Urinary bladder (tissue), 4 donors: ENCODE results near the gene SSBP1. TPM values are rescaled to one million over a fixed set of nuclear protein-coding genes. Genes with fewer than 3 reads are reported as not detected.

Source experiments
- DNase-seq: peaks from one replicate; pipeline ENCODE4 v3.0.0-alpha.2; 2015; ENCODE audit errors: extremely low spot score
- H3K27ac ChIP-seq: one replicate; pipeline ENCODE4 v1.5.1; 2013; ENCODE audit warnings: low read depth, mild to moderate bottlenecking, moderate library complexity
- H3K36me3 ChIP-seq: one replicate; pipeline ENCODE4 v1.6.1; 2013; ENCODE audit warnings: mild to moderate bottlenecking, moderate library complexity; ENCODE audit not compliant: insufficient read depth
- H3K4me1 ChIP-seq: one replicate; pipeline ENCODE4 v1.6.1; 2013; ENCODE audit warnings: mild to moderate bottlenecking, moderate library complexity; ENCODE audit not compliant: insufficient read depth
- H3K4me3 ChIP-seq: one replicate; pipeline ENCODE4 v1.5.1; 2013; ENCODE audit warnings: low read depth, low read length
- WGBS: extraction: QIAGEN DNeasy Blood & Tissue Kit; methylation state at CpG from one replicate; pipeline ENCODE4 v1.1.7; 2013; 5-methylcytosine and 5-hydroxymethylcytosine counted together
- polyA plus RNA-seq: library from polyadenylated mRNA; stranded (reverse); fragments of 200-250 nt; gene quantifications from one replicate; pipeline ENCODE4 v1.2.3, GENCODE V29; 2013
- total RNA-seq: library from RNA; depleted of rRNA; stranded (reverse); fragments of >200 nt; gene quantifications from one replicate; pipeline ENCODE4 v1.2.3, GENCODE V29; 2014
- donor health status: healthy with polysubstance abuse.
- donor health status: healthy.

SSBP1 gene
- total and polyA plus RNA-seq, 2 donors: 124 to 137 TPM

- H3K36me3 ChIP-seq: no peaks in the 10 kb centered on the region
- 1% methylated on average over 58 of the region's 59 CpGs for WGBS
- H3K4me3 ChIP-seq: peak overlapping the region; percentile 97
- DNase-seq: no peak
- no peaks in the 10 kb centered on the region for H3K4me1 ChIP-seq
- H3K27ac ChIP-seq: peak overlapping the region; percentile 72
Observed at GRCh38 chr7:141701489-141702046, 36.6 kb upstream of the SSBP1 start.

GRCh38 chr7:141702047-141702567 is 36.1 kb upstream of the SSBP1 start, which contains the start of gene DENND11:
TSS of gene DENND11 (minus strand) at chr7:141702166. CDS start at chr7:141702153, 13 bp downstream.
- Histone ChIP-seq H3K4me3 (peak within 1 kb of the TSS; percentile 97), H3K4me1 (no peaks in the 10 kb centered on the region), H3K36me3 (no peaks in the 10 kb centered on the region), H3K27ac (peak within 1 kb of the TSS; percentile 72)
- no peak for DNase-seq
- under 1% methylated on average over 62 of the region's 62 CpGs for WGBS

- DNase-seq: no peak
- 35% methylated on average over 4 of the region's 4 CpGs for WGBS
- H3K4me3 ChIP-seq: no peak overlapping the region
- no peaks in the 10 kb centered on the region for H3K4me1 ChIP-seq
- H3K27ac ChIP-seq: no peak overlapping the region
- H3K36me3 ChIP-seq: no peaks in the 10 kb centered on the region
Observed at GRCh38 chr7:141702892-141703291, 35.3 kb upstream of the SSBP1 start.

- no peak for DNase-seq
- no peak overlapping the region for H3K27ac ChIP-seq
- H3K4me1 ChIP-seq: no peaks in the 10 kb centered on the region
- WGBS: 45% methylated on average over 3 of the region's 3 CpGs
- H3K36me3 ChIP-seq: no peaks in the 10 kb centered on the region
- no peak overlapping the region for H3K4me3 ChIP-seq
Observed at GRCh38 chr7:141704112-141704511, 34.0 kb upstream of the SSBP1 start.

GRCh38 chr7:141704741-141705140 is 33.4 kb upstream of the SSBP1 start:
- no peak for DNase-seq
- H3K4me1 ChIP-seq: no peaks in the 10 kb centered on the region
- 66% methylated on average over 5 of the region's 5 CpGs for WGBS
- H3K4me3 ChIP-seq: no peak overlapping the region
- no peaks in the 10 kb centered on the region for H3K36me3 ChIP-seq
- H3K27ac ChIP-seq: no peak overlapping the region

- no peak for DNase-seq
- 86% methylated on average over 1 of the region's 1 CpG for WGBS
- Histone ChIP-seq H3K4me3 (no peak overlapping the region), H3K4me1 (no peaks in the 10 kb centered on the region), H3K36me3 (no peaks in the 10 kb centered on the region), H3K27ac (no peak overlapping the region)
Observed at GRCh38 chr7:141706239-141707064, 31.7 kb upstream of the SSBP1 start.

- Histone ChIP-seq H3K27ac (no peak within 1 kb of the TSS), H3K36me3 (no peaks in the 10 kb centered on the region), H3K4me1 (no peaks in the 10 kb centered on the region), H3K4me3 (no peak within 1 kb of the TSS)
- WGBS: 86% methylated on average over 6 of the region's 6 CpGs
- DNase-seq: no peak
Observed at GRCh38 chr7:141708351-141708750, 29.8 kb upstream of the SSBP1 start, which contains the start of gene WEE2. TSS of gene WEE2 (plus strand) at chr7:141708353. CDS start at chr7:141708759, 406 bp downstream.

GRCh38 chr7:141709318-141709717 is 28.8 kb upstream of the SSBP1 start:
- no peak for DNase-seq
- H3K36me3 ChIP-seq: no peaks in the 10 kb centered on the region
- H3K4me1 ChIP-seq: no peaks in the 10 kb centered on the region
- no peak overlapping the region for H3K27ac ChIP-seq
- no peak overlapping the region for H3K4me3 ChIP-seq
- WGBS: 84% methylated on average over 2 of the region's 2 CpGs

- H3K27ac ChIP-seq: no peak overlapping the region
Observed at GRCh38 chr7:141709749-141710148, 28.4 kb upstream of the SSBP1 start.

GRCh38 chr7:141710301-141710700 is 27.9 kb upstream of the SSBP1 start:
- Histone ChIP-seq H3K4me3 (no peak overlapping the region), H3K36me3 (peaks cover 2% of the 10 kb centered on the region), H3K27ac (no peak overlapping the region), H3K4me1 (no peaks in the 10 kb centered on the region)
- 31% methylated on average over 1 of the region's 1 CpG for WGBS
- no peak for DNase-seq

More at GRCh38 chr7:141709749-141710148, 28.4 kb upstream of the SSBP1 start:
- H3K4me1 ChIP-seq: no peaks in the 10 kb centered on the region
- H3K36me3 ChIP-seq: peaks cover 2% of the 10 kb centered on the region
- H3K4me3 ChIP-seq: no peak overlapping the region
- no peak for DNase-seq
- 84% methylated on average over 4 of the region's 4 CpGs for WGBS

GRCh38 chr7:141712603-141713255 is 25.4 kb upstream of the SSBP1 start:
- no peak overlapping the region for H3K27ac ChIP-seq
- H3K4me1 ChIP-seq: no peaks in the 10 kb centered on the region
- 82% methylated on average over 5 of the region's 5 CpGs for WGBS
- peaks cover 2% of the 10 kb centered on the region for H3K36me3 ChIP-seq
- no peak overlapping the region for H3K4me3 ChIP-seq
- DNase-seq: no peak

GRCh38 chr7:141713890-141714289 is 24.3 kb upstream of the SSBP1 start:
- Histone ChIP-seq H3K36me3 (peaks cover 2% of the 10 kb centered on the region), H3K4me1 (no peaks in the 10 kb centered on the region), H3K27ac (no peak overlapping the region), H3K4me3 (no peak overlapping the region)
- DNase-seq: no peak
- WGBS: 77% methylated on average over 1 of the region's 1 CpG

GRCh38 chr7:141714571-141714970 is 23.6 kb upstream of the SSBP1 start:
- Histone ChIP-seq H3K4me3 (no peak overlapping the region), H3K27ac (no peak overlapping the region), H3K4me1 (no peaks in the 10 kb centered on the region), H3K36me3 (peaks cover 2% of the 10 kb centered on the region)
- no peak for DNase-seq
- WGBS: 70% methylated on average over 2 of the region's 2 CpGs
